KMS-11 (cell line): ENCODE results near the gene TSC22D2.

ENCODE experiments used
- H2AFZ ChIP-seq: fragments of 200-600 bp; sonication (generic); 2 replicates; pipeline ENCODE4 v1.6.1; 2016; ENCODE audit warnings: antibody characterized with exemption, mixed run types, low read depth
- H3K27ac ChIP-seq: fragments of 200-600 bp; sonication (generic); 2 replicates; pipeline ENCODE4 v1.6.1; 2016; ENCODE audit warnings: mild to moderate bottlenecking, mixed run types
- H3K27me3 ChIP-seq: fragments of 200-600 bp; sonication (generic); 2 replicates; pipeline ENCODE4 v1.6.1; 2017; ENCODE audit warnings: mild to moderate bottlenecking, low read depth, mixed run types, moderate library complexity; ENCODE audit not compliant: insufficient read depth
- H3K36me3 ChIP-seq: fragments of 200-600 bp; sonication (generic); 2 replicates; pipeline ENCODE4 v1.6.1; 2017; ENCODE audit warnings: mild to moderate bottlenecking, mixed run types; ENCODE audit not compliant: insufficient read depth
- H3K4me1 ChIP-seq: fragments of 200-600 bp; sonication (generic); 2 replicates; pipeline ENCODE4 v1.6.1; 2016; ENCODE audit warnings: mild to moderate bottlenecking, low read depth, mixed run types; ENCODE audit not compliant: poor library complexity, severe bottlenecking
- H3K4me2 ChIP-seq: fragments of 200-600 bp; sonication (generic); 2 replicates; pipeline ENCODE4 v1.7.0; 2016; ENCODE audit warnings: mild to moderate bottlenecking, mixed run types
- H3K4me3 ChIP-seq: fragments of 200-600 bp; sonication (generic); IDR thresholded peaks from 2 replicates; pipeline ENCODE4 v1.6.1; 2017; ENCODE audit warnings: low read depth, low read length, mixed read lengths; ENCODE audit not compliant: insufficient read depth
- H3K79me2 ChIP-seq: fragments of 200-600 bp; sonication (generic); 2 replicates; pipeline ENCODE4 v1.6.1; 2016; ENCODE audit warnings: low read depth, mixed run types; ENCODE audit not compliant: insufficient read depth
- H3K9ac ChIP-seq: fragments of 200-600 bp; sonication (generic); 2 replicates; pipeline ENCODE4 v1.6.1; 2016; ENCODE audit warnings: mild to moderate bottlenecking, mixed run types
- H4K20me1 ChIP-seq: fragments of 200-600 bp; sonication (generic); 2 replicates; pipeline ENCODE4 v1.6.1; 2016; ENCODE audit warnings: mild to moderate bottlenecking, mixed run types; ENCODE audit not compliant: insufficient read depth
- CTCF ChIP-seq: fragments of 200-600 bp; sonication (generic); conservative IDR thresholded peaks from 2 replicates; pipeline ENCODE4 v1.6.1; 2017; ENCODE audit warnings: low read depth, mild to moderate bottlenecking, antibody characterized with exemption, low read length, moderate library complexity, mixed read lengths

TSC22D2 gene

GRCh38 chr3:150428562-150428961 is 20.5 kb downstream of the TSC22D2 start:
- Histone ChIP-seq H3K27me3 (no peaks in the 10 kb centered on the region), H2AFZ (no peak overlapping the region), H3K4me3 (no peak overlapping the region), H3K4me1 (peaks cover 16% of the 10 kb centered on the region), H3K79me2 (peaks cover 32% of the 10 kb centered on the region; the same call in 1 of the 2 replicates), H3K36me3 (no peaks in the 10 kb centered on the region), H4K20me1 (no peaks in the 10 kb centered on the region; the same call in none of the 2 replicates), H3K27ac (no peak overlapping the region), H3K4me2 (no peak overlapping the region), H3K9ac (no peak overlapping the region)
- no peak for TF ChIP-seq CTCF

GRCh38 chr3:150429767-150430671 is 21.9 kb downstream of the TSC22D2 start:
- Histone ChIP-seq H3K27me3 (no peaks in the 10 kb centered on the region), H3K4me3 (no peak overlapping the region), H3K4me2 (no peak overlapping the region), H3K9ac (no peak overlapping the region), H2AFZ (no peak overlapping the region), H4K20me1 (no peaks in the 10 kb centered on the region; the same call in none of the 2 replicates), H3K36me3 (no peaks in the 10 kb centered on the region), H3K79me2 (peaks cover 30% of the 10 kb centered on the region; the same call in 1 of the 2 replicates), H3K27ac (no peak overlapping the region), H3K4me1 (peaks cover 8% of the 10 kb centered on the region)
- no peak for TF ChIP-seq CTCF

- Histone ChIP-seq H3K4me1 (peaks cover 8% of the 10 kb centered on the region), H3K9ac (no peak overlapping the region), H2AFZ (no peak overlapping the region), H3K4me2 (no peak overlapping the region), H4K20me1 (no peaks in the 10 kb centered on the region; the same call in none of the 2 replicates), H3K4me3 (no peak overlapping the region), H3K36me3 (no peaks in the 10 kb centered on the region), H3K27ac (no peak overlapping the region), H3K79me2 (peaks cover 43% of the 10 kb centered on the region; the same call in 1 of the 2 replicates), H3K27me3 (no peaks in the 10 kb centered on the region)
- no peak for TF ChIP-seq CTCF
Measured at GRCh38 chr3:150433347-150433746, 25.2 kb downstream of the TSC22D2 start.

- no peak overlapping the region for H2AFZ ChIP-seq
- no peak for TF ChIP-seq CTCF
- no peak overlapping the region for H3K4me3 ChIP-seq
- no peak overlapping the region for H3K27ac ChIP-seq
- H3K9ac ChIP-seq, result no peak overlapping the region
- peaks cover 6% of the 10 kb centered on the region for H3K4me1 ChIP-seq
- H3K27me3 ChIP-seq, result no peaks in the 10 kb centered on the region
- no peaks in the 10 kb centered on the region for H3K36me3 ChIP-seq
- no peaks in the 10 kb centered on the region; the same call in none of the 2 replicates for H4K20me1 ChIP-seq
- H3K4me2 ChIP-seq, result no peak overlapping the region
- peaks cover 37% of the 10 kb centered on the region; the same call in 1 of the 2 replicates for H3K79me2 ChIP-seq
Measured at GRCh38 chr3:150434234-150434633, 26.1 kb downstream of the TSC22D2 start.
